Hippocampal formation (tissue), 2 donors: Measurements from ENCODE around the gene PRELID3B.
"Not testable (repeated sequence)": the region's sequence is repeated elsewhere in the genome, so short reads cannot be mapped to it uniquely, and the experiment has no call there.

Source experiments
- DNase-seq, 2 donors: peaks; one replicate each; lab custom pipeline; 2025; lab: John Stamatoyannopoulos, UW

The PRELID3B gene

GRCh38 chr20:59026904-59027740, 15.5 kb downstream of the PRELID3B start:
- DNase-seq = no peak

GRCh38 chr20:59025511-59025910, 17.1 kb downstream of the PRELID3B start:
- DNase-seq = no peak

- no peak for DNase-seq
These were observed 17.5 kb downstream of the PRELID3B start for GRCh38 chr20:59025086-59025485.

- no peak for DNase-seq
These were observed 18.5 kb downstream of the PRELID3B start for GRCh38 chr20:59024111-59024530.

DNA sequence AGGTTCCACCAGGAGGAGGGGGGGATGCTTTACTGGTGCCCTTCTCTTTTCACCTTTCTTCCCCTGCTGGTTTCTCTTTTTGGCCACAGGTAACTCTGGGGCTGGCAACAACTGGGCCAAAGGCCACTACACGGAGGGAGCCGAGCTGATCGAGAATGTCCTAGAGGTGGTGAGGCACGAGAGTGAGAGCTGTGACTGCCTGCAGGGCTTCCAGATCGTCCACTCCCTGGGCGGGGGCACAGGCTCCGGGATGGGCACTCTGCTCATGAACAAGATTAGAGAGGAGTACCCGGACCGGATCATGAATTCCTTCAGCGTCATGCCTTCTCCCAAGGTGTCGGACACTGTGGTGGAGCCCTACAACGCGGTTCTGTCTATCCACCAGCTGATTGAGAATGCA, 19.0 kb downstream of the PRELID3B start:
- DNase-seq = no peak

DNA sequence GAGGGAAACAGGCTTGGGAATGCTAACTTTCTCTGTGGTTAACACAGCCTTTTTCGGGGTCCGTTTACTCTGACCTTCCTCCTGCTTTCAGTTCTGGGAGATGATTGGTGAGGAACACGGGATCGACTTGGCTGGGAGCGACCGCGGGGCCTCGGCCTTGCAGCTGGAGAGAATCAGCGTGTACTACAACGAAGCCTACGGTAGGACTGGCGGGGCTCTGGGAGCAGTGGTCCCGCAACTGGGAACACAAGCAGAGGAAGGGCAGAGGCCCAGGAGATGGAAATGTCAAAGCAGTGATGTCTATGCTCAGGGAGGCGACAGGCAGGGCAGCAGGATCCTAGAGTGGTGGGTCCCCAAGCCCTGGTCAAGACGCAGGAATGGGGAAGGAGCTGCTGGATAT, 19.8 kb downstream of the PRELID3B start:
- DNase-seq = no peak

DNA sequence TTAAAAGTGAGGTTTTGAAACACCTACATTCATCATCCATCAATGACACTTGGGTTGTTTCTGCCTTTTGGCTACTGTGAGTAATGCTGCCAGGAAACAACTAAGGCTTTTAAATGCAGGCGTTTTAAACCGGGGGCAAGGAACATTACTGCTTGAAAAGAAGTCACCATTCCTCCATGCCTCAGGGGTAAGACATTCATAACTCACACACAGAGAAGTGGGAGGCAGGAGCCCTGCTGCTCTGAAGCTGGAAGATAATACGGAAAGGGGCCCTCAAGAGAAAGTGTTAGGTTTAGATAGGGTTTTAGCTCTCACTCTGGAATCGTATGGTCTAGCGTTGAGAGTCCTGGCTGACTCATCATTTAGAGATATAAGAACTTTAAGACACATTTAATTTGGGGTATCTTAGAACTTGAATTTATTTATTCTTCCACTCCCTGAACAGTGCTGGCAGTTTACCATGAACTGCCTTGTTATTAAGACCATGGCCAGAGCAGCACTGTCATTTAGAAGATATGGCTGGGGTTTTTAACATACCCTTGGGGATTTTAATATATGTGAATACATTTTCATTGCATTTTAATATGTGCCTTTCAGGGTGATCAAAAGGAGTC, 21.5 kb downstream of the PRELID3B start:
- DNase-seq = no peak

DNA sequence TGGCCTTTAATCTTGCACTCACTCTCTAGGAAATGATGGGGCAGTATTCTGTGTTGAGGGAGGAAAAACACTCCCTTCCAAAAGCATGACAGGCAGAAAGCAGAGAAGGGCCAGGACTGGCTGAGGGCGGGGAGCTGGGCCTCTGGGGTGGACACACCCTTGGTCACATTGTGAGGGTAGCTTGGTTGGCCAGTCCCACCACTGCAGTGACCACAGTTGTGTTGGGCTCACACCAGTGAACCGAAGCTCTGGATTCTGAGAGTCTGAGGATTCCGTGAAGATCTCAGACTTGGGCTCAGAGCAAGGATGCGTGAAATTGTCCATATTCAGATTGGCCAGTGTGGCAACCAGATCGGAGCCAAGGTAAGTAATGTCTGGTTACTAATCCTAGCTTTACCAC, 23.4 kb downstream of the PRELID3B start, which contains the start of gene TUBB1:
TUBB1 (plus strand) TSS at position 213 of the 400 bp plus-strand sequence; CDS start at position 307, 94 bp downstream.
- no peak for DNase-seq

DNA sequence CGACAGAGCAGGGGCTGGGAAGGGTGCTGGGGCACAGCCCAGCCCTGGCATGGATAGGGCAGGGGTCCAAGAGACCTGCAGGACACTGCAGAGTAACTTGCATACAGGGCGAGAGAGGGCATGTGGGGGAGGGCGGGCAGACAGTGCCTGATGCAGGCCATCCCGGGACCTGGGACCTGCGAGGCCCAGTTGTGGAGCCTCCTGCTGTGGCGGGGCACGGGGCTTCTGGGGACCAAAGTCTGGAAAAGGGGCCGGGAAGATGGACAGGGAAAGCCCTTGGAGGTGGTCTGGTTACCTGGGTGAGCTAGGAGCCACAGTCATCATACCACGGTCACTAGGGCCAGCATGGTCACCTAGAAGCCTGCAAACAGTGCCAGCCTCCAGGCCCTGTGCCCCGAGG, 23.8 kb downstream of the PRELID3B start:
- no peak for DNase-seq

GRCh38 chr20:59017493-59018231, 24.9 kb downstream of the PRELID3B start:
- DNase-seq = no peak

- no peak for DNase-seq
These were observed 25.6 kb downstream of the PRELID3B start for GRCh38 chr20:59016795-59017492.

DNA sequence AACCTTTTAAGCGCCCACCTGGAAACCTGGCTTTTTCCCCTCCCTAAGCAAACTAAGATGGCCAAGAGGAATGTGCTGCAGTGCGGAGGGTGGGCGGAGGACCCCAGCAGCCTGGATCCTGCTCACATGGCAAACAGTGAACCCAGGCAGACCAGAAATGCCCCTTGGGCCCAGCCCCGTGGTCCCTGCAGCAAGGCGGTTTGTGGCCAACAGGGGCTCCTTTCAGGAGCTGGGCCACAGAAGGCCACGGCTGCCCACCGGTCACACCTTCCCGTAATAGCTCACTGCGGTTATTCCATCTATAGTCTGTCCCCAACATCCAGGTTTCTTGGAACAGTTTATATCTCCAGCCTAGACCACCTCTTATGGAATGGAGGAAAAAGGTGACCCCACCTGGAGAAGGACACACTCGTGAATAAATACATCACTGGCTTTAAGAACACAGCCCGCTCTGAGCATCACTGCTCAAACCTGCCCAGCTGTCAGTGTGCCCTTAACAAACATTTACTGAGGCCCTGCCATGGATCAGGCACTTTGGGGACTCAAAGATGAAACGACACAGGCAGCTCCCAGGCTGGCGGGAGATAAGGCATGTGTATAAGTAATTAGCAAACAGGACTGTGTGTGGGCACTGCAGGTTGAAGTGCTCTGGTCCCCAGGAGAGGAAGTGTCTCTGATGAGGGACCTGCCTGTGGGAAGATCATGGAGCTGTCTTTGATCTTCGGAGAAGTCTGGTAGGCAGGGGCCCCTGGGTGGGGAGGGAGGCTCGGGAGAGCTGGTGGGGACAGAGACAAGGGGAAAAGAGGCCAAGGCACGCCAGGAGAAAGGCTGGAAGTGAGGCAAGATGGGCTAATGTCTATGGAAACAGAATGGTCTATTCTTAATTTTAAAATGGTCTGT, 26.5 kb downstream of the PRELID3B start:
- DNase-seq = no peak

DNA sequence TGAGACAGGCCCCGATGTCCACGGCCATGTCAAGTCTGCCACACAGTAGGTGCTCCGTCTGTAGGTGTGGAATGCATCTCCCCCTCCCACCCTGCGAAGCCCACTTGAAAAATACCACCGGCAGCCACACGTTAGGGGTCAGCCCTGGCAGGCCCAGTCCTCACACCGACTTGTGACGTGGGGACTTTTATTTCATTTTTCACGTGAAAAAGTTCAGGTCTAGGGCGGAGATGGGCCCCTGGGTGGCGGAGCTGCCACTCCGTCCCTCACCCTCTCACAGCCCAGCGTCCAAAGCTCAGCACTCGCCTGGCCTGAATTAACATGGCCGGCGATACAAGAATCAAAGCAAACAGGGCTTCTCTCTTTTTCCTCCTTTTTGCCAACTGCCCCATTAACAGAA, 27.2 kb downstream of the PRELID3B start:
- no peak for DNase-seq

- no peak for DNase-seq
These were observed 27.8 kb downstream of the PRELID3B start for GRCh38 chr20:59014680-59015389.

DNA sequence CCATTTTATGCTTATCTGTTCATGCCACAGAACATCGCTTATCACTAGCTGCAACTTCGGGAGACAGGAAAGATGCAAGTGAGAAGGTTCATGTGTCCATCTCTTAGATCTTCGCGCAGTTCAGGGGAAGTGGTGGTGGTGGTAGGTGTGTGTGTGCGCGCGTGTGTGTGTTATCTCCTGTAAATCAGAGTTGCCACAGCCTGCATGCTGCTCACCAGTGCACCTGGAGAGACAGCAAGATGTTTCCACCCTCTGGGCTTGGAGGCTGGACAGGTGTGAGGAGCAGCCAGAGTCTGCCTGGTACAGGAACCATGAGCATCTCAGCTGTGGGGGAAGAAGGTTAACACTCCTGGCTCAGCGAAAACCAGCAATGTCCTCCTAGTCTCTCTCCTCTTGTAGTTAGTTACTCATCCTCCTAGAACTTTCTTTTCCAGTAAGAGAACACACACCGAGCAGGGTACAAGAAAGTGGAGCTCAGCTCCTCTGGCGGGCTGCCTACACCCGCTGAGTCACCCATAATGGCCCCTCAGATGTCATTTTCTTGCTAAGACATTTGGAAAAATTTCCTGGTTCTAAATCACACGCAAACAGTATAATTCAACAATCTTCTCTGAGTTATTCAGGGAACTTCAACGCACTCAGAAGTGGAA, 28.5 kb downstream of the PRELID3B start:
- DNase-seq = no peak

GRCh38 chr20:59013031-59013951, 29.3 kb downstream of the PRELID3B start:
- DNase-seq = no peak

GRCh38 chr20:59011874-59012157, 30.8 kb downstream of the PRELID3B start:
- DNase-seq = not testable (repeated sequence)

- DNase-seq = peak in 1 of 2 donors; percentile 21
These were observed 31.4 kb downstream of the PRELID3B start for GRCh38 chr20:59010995-59011873.
